Common myeloid progenitor, CD34-positive (primary cell): ENCODE data around the gene SLC1A4.
A peak's percentile ranks its signal among the peaks of the same experiment; 100 is the strongest.

Experiments used
- CTCF ChIA-PET: fragments of 350-600 bp; sonication (Branson Sonifier 250); formaldehyde crosslinking; loops from one replicate; lab custom pipeline; 2021; ENCODE audit warnings: antibody characterized with exemption; lab: Charles Lee
- POLR2A ChIA-PET: fragments of 350-600 bp; sonication (Branson Sonifier 250); formaldehyde crosslinking; loops from one replicate; lab custom pipeline; 2021; ENCODE audit warnings: antibody characterized with exemption; lab: Charles Lee
- DNase-seq, 3 donors: peaks; one replicate each; pipeline versions ENCODE4 v3.0.0 to v3.0.0-alpha.2; 2013
- H3K27ac ChIP-seq, 2 experiments: 1 replicate in 1 of 2; 2 replicates in 1 of 2; pipeline ENCODE4 v1.7.0; 2013; ENCODE audit warnings: inconsistent platforms in 2 of 2, low read length in 2 of 2, mild to moderate bottlenecking in 2 of 2, low read depth in 1 of 2, moderate library complexity in 1 of 2; ENCODE audit not compliant: severe bottlenecking in 2 of 2, insufficient read depth in 1 of 2, poor library complexity in 1 of 2
- H3K27me3 ChIP-seq, 5 experiments: replicated peaks in 2 of 5; 1 replicate in 3 of 5; 2 replicates in 2 of 5; pipeline versions ENCODE4 v1.6.1 to v1.7.0; 2013; ENCODE audit warnings: low read length in 4 of 5, mild to moderate bottlenecking in 2 of 5, moderate library complexity in 2 of 5, inconsistent platforms in 1 of 5; ENCODE audit not compliant: insufficient read depth in 5 of 5, control insufficient read depth in 4 of 5
- H3K36me3 ChIP-seq, 4 experiments: 1 replicate in 2 of 4; 2 replicates in 2 of 4; pipeline versions ENCODE4 v1.6.1 to v1.7.0; 2013; ENCODE audit warnings: low read length in 3 of 4, control low read depth in 1 of 4, mild to moderate bottlenecking in 1 of 4; ENCODE audit not compliant: control insufficient read depth in 4 of 4, insufficient read depth in 4 of 4
- H3K4me1 ChIP-seq, 4 experiments: 1 replicate in 3 of 4; 2 replicates in 1 of 4; pipeline versions ENCODE4 v1.6.1 to v1.7.1; 2013; ENCODE audit warnings: low read length in 3 of 4, mild to moderate bottlenecking in 3 of 4, control low read depth in 1 of 4, inconsistent platforms in 1 of 4, moderate library complexity in 1 of 4; ENCODE audit not compliant: control insufficient read depth in 4 of 4, insufficient read depth in 4 of 4; ENCODE audit errors: control extremely low read depth in 1 of 4
- H3K4me3 ChIP-seq, 7 experiments: 1 replicate in 4 of 7; 2 replicates in 3 of 7; pipeline versions ENCODE4 v1.5.1 to v1.7.0; 2013; ENCODE audit warnings: mild to moderate bottlenecking in 7 of 7, low read length in 6 of 7, moderate library complexity in 6 of 7, inconsistent platforms in 2 of 7, low read depth in 2 of 7, control low read depth in 1 of 7; ENCODE audit not compliant: insufficient read depth in 4 of 7, control insufficient read depth in 1 of 7; ENCODE audit errors: extremely low read depth in 1 of 7
- H3K9me3 ChIP-seq, 5 experiments: 1 replicate in 4 of 5; 2 replicates in 1 of 5; pipeline versions ENCODE4 v1.6.1 to v1.7.1; 2013; ENCODE audit warnings: low read length in 4 of 5, mild to moderate bottlenecking in 2 of 5, inconsistent platforms in 1 of 5, low read depth in 1 of 5, moderate library complexity in 1 of 5; ENCODE audit not compliant: control insufficient read depth in 4 of 5, insufficient read depth in 2 of 5; ENCODE audit errors: control extremely low read depth in 1 of 5
- WGBS: methylation state at CpG from one replicate; pipeline ENCODE4 v1.1.5; 2013; ENCODE audit not compliant: insufficient coverage; 5-methylcytosine and 5-hydroxymethylcytosine counted together

SLC1A4 gene

DNA sequence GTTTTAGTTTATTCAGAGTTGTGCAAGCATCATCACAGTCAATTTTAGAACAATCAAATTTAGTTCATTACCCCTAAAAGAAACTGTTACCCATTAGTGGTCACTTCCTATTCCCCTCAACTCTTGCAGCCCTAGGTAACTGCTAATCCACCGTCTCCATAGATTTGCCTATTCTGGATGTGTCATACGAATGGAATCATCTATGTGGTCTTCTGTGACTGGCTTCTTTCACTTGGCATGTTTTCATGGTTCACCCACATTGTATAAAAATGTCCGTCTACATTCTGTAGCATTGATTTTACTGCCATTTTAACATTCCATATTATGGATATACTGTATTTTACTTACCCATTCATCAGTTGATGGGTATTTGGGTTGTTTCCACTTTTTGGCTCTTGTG is 61.7 kb downstream of the SLC1A4 start:
- 100% methylated on average over 2 of the region's 3 CpGs for WGBS
- POLR2A ChIA-PET = no interaction called here
- Histone ChIP-seq H3K27me3 (no peaks in the 10 kb centered on the region), H3K9me3 (peaks cover 0 to 6% (median 0%) of the 10 kb centered on the region in 5 experiments), H3K36me3 (peaks cover 0 to 21% (median 10%) of the 10 kb centered on the region in 4 experiments), H3K27ac (no peak overlapping the region), H3K4me1 (peaks cover 9 to 35% (median 28%) of the 10 kb centered on the region in 4 experiments), H3K4me3 (no peak overlapping the region)
- no peak for DNase-seq
- CTCF ChIA-PET = interaction anchor here (0.6 kb wide), 1 partner anchor 483 kb away, joined by 3 read pairs; no protein-coding TSS in a partner anchor

DNA sequence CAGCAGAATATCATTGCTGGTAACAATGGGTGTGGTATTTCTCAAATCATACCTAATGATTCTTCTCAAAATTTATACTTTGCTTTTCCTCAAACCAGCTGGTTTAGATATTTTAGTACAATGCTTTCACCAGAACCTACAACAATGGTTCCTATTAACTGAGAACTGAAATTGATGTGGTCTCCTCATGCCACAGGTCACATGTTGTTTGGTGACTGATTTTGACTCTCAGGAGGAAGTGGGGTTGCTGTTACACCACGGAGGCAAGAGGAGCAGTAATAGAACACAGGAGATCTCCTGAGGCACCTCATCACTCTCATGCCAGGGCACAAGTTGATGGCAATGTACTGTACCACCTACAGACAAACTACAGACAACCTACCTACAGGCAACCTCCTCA is 64.0 kb downstream of the SLC1A4 start:
- Histone ChIP-seq H3K4me3 (no peak overlapping the region), H3K36me3 (peaks cover 0 to 5% (median 0%) of the 10 kb centered on the region in 4 experiments), H3K4me1 (peaks cover 20 to 51% (median 43%) of the 10 kb centered on the region in 4 experiments), H3K27me3 (no peaks in the 10 kb centered on the region), H3K27ac (no peak overlapping the region), H3K9me3 (peaks cover 0 to 1% (median 0%) of the 10 kb centered on the region in 5 experiments)
- no CpG with 5 or more reads among the region's 1 CpG for WGBS
- ChIA-PET CTCF (interaction anchor here (1.1 to 4.4 kb wide), 6 partner anchors 9 to 139 kb away, joined by 3 to 29 read pairs (median 4); no protein-coding TSS in a partner anchor), POLR2A (interaction anchor here (0.6 to 0.7 kb wide), 2 partner anchors 23 to 149 kb away, joined by 3 to 4 read pairs; no protein-coding TSS in a partner anchor)
- DNase-seq = peak; percentile 46 to 88 (median 84)

DNA sequence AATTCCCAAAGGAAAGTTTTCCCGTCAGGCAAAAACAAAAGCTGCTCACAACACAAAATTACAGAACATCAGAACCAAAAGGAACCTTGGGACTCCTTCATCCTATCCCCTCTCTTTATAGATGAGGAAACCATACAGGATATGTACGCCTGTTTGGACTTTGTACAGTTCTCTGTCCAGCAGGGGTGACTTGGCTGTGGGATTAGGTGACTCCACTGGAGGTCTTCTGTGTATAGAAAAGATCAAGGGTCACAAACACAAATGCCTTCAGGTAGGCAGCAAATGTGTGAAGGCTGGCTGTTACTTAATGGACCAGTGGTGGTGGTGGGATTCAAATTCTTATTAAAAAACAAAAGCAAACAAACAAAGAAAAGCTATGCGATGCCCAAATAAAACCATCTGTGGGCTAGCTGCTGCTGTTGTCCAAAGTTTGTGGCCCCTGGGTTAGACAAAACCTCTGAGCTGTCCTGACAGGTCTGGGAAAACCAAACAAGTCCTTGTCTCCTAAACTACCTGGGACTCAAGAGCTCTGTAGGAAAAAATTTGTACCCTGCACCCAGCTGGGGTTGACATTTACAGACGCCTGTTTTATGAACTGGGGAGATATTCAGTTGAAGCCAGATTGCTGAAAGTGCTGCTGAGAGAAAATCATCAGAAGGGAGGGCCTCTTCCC is 65.7 kb downstream of the SLC1A4 start:
- ChIA-PET CTCF (interaction anchor here (0.5 to 4.4 kb wide), 11 partner anchors 10 to 166 kb away, joined by 3 to 29 read pairs (median 3); no protein-coding TSS in a partner anchor), POLR2A (interaction anchor here (0.5 to 3.5 kb wide), 5 partner anchors 26 to 346 kb away, joined by 3 to 11 read pairs (median 3); partner anchors contain the start of gene RAB1A)
- H3K27ac ChIP-seq = no peak overlapping the region
- WGBS = 95% methylated on average over 2 of the region's 4 CpGs
- peaks cover 26 to 67% (median 58%) of the 10 kb centered on the region in 4 experiments for H3K4me1 ChIP-seq
- H3K36me3 ChIP-seq = peaks cover 0 to 4% (median 0%) of the 10 kb centered on the region in 4 experiments
- no peaks in the 10 kb centered on the region for H3K9me3 ChIP-seq
- peak overlapping the region in 6 of 7 experiments; percentile 75 to 92 (median 85) for H3K4me3 ChIP-seq
- H3K27me3 ChIP-seq = no peaks in the 10 kb centered on the region
- DNase-seq = no peak

- DNase-seq = peak in 2 of 3 donors; percentile 55 to 85
- ChIA-PET POLR2A (interaction anchor here (0.7 to 3.5 kb wide), 5 partner anchors 25 to 144 kb away, joined by 3 to 11 read pairs (median 3); partner anchors contain the start of gene RAB1A), CTCF (interaction anchor here (0.6 to 10.7 kb wide), 9 partner anchors 9 to 138 kb away, joined by 3 to 131 read pairs (median 4); no protein-coding TSS in a partner anchor)
- H3K27me3 ChIP-seq = no peaks in the 10 kb centered on the region
- H3K27ac ChIP-seq = peak overlapping the region in 1 of 2 experiments; percentile 62
- peak overlapping the region; percentile 75 to 92 (median 83) for H3K4me3 ChIP-seq
- WGBS = 5% methylated on average over 39 of the region's 42 CpGs
- H3K9me3 ChIP-seq = no peaks in the 10 kb centered on the region
- peaks cover 0 to 4% (median 0%) of the 10 kb centered on the region in 4 experiments for H3K36me3 ChIP-seq
- H3K4me1 ChIP-seq = peaks cover 30 to 67% (median 63%) of the 10 kb centered on the region in 4 experiments
Observed at GRCh38 chr2:65055422-65056214, 66.4 kb downstream of the SLC1A4 start.

GRCh38 chr2:65056215-65057053 is 67.2 kb downstream of the SLC1A4 start, which contains the start of gene CEP68:
TSS of gene CEP68 (plus strand) at chr2:65056416. CDS start at chr2:65069445, 13,029 bp downstream.
- Histone ChIP-seq H3K4me3 (peak within 1 kb of the TSS; percentile 75 to 92 (median 83)), H3K27ac (peak within 1 kb of the TSS in 1 of 2 experiments; percentile 75), H3K36me3 (peaks cover 0 to 4% (median 0%) of the 10 kb centered on the region in 4 experiments), H3K9me3 (no peaks in the 10 kb centered on the region), H3K27me3 (no peaks in the 10 kb centered on the region), H3K4me1 (peaks cover 30 to 72% (median 68%) of the 10 kb centered on the region in 4 experiments)
- DNase-seq = peak; percentile 97 to 99 (median 98)
- under 1% methylated on average over 78 of the region's 99 CpGs for WGBS
- ChIA-PET POLR2A (interaction anchor here (1.0 to 3.5 kb wide), 4 partner anchors 25 to 152 kb away, joined by 3 to 11 read pairs (median 4); partner anchors contain the start of gene RAB1A), CTCF (interaction anchor here (1.1 to 10.7 kb wide), 7 partner anchors 9 to 114 kb away, joined by 3 to 131 read pairs (median 14); partner anchors contain the start of gene RAB1A)

DNA sequence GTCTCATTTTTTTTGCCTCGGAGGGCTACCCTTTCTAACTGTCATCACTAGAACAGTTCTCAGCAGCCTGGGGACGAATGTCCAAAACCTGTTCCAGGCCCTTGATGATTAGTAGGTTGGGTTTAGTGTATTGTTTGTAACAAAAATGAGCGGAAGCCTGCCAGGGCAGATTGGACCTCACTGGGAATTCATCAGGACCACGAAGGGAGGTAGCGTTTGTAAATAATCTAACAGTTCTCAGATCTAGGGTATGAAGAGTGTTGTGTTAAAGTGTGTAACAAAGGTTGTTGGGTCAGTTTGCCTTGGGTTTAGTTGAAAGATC is 67.8 kb downstream of the SLC1A4 start:
- ChIA-PET CTCF (interaction anchor here (1.3 to 10.7 kb wide), 5 partner anchors 8 to 113 kb away, joined by 4 to 131 read pairs (median 14); partner anchors contain the start of gene RAB1A), POLR2A (interaction anchor here (1.0 to 3.5 kb wide), 2 partner anchors 24 to 153 kb away, joined by 3 to 11 read pairs; no protein-coding TSS in a partner anchor)
- Histone ChIP-seq H3K4me1 (peaks cover 30 to 77% (median 72%) of the 10 kb centered on the region in 4 experiments), H3K27ac (peak overlapping the region in 1 of 2 experiments; percentile 75), H3K27me3 (no peaks in the 10 kb centered on the region), H3K4me3 (peak overlapping the region; percentile 75 to 92 (median 83)), H3K36me3 (no peaks in the 10 kb centered on the region), H3K9me3 (no peaks in the 10 kb centered on the region)
- DNase-seq = peak in 2 of 3 donors; percentile 40 to 66
- 0% methylated on average over 5 of the region's 5 CpGs for WGBS
